ENCODE results near the gene MAST3. TPM values are rescaled to one million over a fixed set of nuclear protein-coding genes. Genes with fewer than 3 reads are reported as not detected.

Gene MAST3
- total and polyA plus RNA-seq, 2 of the 13 experiments (the other 11 are each of a cell fraction or from before 2014, with no cell fraction given) = 4.1 to 4.6 TPM

DNA sequence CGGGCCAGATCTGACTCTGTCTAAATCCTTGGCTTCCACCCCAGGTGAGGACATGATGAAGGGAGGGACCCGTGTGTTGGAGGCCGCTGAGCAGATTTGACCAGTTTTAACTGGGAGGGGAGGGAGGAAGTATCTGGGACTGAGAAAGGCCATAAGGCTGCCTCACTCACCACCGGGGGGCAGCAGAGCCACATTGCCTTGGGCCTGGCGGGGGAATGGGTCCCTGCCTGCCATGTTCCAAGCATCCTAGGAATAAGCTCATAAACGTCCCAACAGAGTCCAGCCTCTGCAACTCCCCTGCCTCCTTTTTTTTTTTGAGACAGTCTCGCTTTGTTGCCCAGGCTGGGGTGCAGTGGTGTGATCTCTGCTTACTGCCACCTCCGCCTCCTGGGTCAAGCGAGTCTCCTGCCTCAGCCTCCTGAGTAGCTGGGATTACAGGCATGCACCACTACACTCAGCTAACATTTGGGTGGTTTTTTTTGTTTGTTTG, 15.5 kb downstream of the MAST3 start (continued):
- TF ChIP-seq PBX2 (CRISPR knock-in tag; IDR thresholded peaks at IDR 0.05) (no peak), YY1 (IDR thresholded peaks at IDR 0.05; ENCODE audit: insufficient read depth, insufficient replicate concordance, low read depth, low read length) (peak; percentile 52), FOSL2 (CRISPR knock-in tag; IDR thresholded peaks at IDR 0.05) (0 out of 2 replicates have a peak, but pooled peaks have one; percentile 19), ELF1 (CRISPR knock-in tag; IDR thresholded peaks at IDR 0.05) (peak; percentile 36; the same call in 1 of the 2 replicates), NR2F1 (CRISPR knock-in tag; IDR thresholded peaks at IDR 0.05) (no peak), ZNF557 (CRISPR knock-in tag; IDR thresholded peaks at IDR 0.05) (no peak), NFRKB (IDR thresholded peaks at IDR 0.05) (no peak), ZNF556 (CRISPR knock-in tag; IDR thresholded peaks at IDR 0.05; ENCODE audit: borderline replicate concordance) (no peak), MIER3 (CRISPR knock-in tag; IDR thresholded peaks at IDR 0.05; ENCODE audit: borderline replicate concordance) (0 out of 2 replicates have a peak, but pooled peaks have one; percentile 35), ARID3A (IDR thresholded peaks at IDR 0.05; ENCODE audit: low read depth, low read length) (no peak), NBN (conservative IDR thresholded peaks at IDR 0.05) (no peak), ZSCAN12 (CRISPR knock-in tag; IDR thresholded peaks at IDR 0.05) (no peak), NFKB2 (CRISPR knock-in tag; IDR thresholded peaks at IDR 0.05; ENCODE audit: borderline replicate concordance) (no peak; the same call in 1 of the 2 replicates), MAZ (IDR thresholded peaks at IDR 0.05; ENCODE audit: borderline replicate concordance, low read depth, low read length) (no peak), MAZ (CRISPR knock-in tag; IDR thresholded peaks at IDR 0.05; ENCODE audit: low read depth) (peak; percentile 69; the same call in 1 of the 2 replicates), GTF2F1 (IDR thresholded peaks at IDR 0.05; ENCODE audit: low read length) (no peak), ZNF597 (CRISPR knock-in tag; IDR thresholded peaks at IDR 0.05) (no peak), ZNF34 (CRISPR knock-in tag; IDR thresholded peaks at IDR 0.05; ENCODE audit: borderline replicate concordance) (no peak), NRL (CRISPR knock-in tag; IDR thresholded peaks at IDR 0.05; ENCODE audit: borderline replicate concordance) (no peak), SMAD3 (CRISPR knock-in tag; IDR thresholded peaks at IDR 0.05) (no peak)
- TF ChIP-seq, protein P1, sequence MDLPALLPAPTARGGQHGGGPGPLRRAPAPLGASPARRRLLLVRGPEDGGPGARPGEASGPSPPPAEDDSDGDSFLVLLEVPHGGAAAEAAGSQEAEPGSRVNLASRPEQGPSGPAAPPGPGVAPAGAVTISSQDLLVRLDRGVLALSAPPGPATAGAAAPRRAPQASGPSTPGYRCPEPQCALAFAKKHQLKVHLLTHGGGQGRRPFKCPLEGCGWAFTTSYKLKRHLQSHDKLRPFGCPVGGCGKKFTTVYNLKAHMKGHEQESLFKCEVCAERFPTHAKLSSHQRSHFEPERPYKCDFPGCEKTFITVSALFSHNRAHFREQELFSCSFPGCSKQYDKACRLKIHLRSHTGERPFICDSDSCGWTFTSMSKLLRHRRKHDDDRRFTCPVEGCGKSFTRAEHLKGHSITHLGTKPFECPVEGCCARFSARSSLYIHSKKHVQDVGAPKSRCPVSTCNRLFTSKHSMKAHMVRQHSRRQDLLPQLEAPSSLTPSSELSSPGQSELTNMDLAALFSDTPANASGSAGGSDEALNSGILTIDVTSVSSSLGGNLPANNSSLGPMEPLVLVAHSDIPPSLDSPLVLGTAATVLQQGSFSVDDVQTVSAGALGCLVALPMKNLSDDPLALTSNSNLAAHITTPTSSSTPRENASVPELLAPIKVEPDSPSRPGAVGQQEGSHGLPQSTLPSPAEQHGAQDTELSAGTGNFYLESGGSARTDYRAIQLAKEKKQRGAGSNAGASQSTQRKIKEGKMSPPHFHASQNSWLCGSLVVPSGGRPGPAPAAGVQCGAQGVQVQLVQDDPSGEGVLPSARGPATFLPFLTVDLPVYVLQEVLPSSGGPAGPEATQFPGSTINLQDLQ (CRISPR knock-in tag; IDR thresholded peaks at IDR 0.05) = no peak
- TF ChIP-seq, protein P2, sequence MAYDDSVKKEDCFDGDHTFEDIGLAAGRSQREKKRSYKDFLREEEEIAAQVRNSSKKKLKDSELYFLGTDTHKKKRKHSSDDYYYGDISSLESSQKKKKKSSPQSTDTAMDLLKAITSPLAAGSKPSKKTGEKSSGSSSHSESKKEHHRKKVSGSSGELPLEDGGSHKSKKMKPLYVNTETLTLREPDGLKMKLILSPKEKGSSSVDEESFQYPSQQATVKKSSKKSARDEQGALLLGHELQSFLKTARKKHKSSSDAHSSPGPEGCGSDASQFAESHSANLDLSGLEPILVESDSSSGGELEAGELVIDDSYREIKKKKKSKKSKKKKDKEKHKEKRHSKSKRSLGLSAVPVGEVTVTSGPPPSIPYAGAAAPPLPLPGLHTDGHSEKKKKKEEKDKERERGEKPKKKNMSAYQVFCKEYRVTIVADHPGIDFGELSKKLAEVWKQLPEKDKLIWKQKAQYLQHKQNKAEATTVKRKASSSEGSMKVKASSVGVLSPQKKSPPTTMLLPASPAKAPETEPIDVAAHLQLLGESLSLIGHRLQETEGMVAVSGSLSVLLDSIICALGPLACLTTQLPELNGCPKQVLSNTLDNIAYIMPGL (CRISPR knock-in tag; IDR thresholded peaks at IDR 0.05; ENCODE audit: borderline replicate concordance in 1 of 2, low read depth in 1 of 2) = peak; percentile 19 to 70; a peak in 1 of 4 replicates

All from HepG2 (cell line).